Germinal center (tissue), 1 donor: ENCODE results near the gene CHSY3.

Experiments
- DNase-seq: peaks from one replicate; pipeline ENCODE4 v3.0.0; 2012; ENCODE audit warnings: mixed read lengths, low spot score

The CHSY3 gene

GRCh38 chr5:129945774-129946270 lies 41.6 kb downstream of the CHSY3 start:
- no peak for DNase-seq

GRCh38 chr5:129951039-129951438 lies 46.8 kb downstream of the CHSY3 start:
- no peak for DNase-seq

- no peak for DNase-seq
Observed at GRCh38 chr5:129958581-129958980, 54.3 kb downstream of the CHSY3 start.

GRCh38 chr5:129960831-129961230 lies 56.6 kb downstream of the CHSY3 start:
- no peak for DNase-seq

- DNase-seq, result no peak
Observed at GRCh38 chr5:129962506-129962905, 58.2 kb downstream of the CHSY3 start.

- DNase-seq, result no peak
Observed at GRCh38 chr5:129963359-129963758, 59.1 kb downstream of the CHSY3 start.

- no peak for DNase-seq
Observed at GRCh38 chr5:129966071-129966470, 61.8 kb downstream of the CHSY3 start.

GRCh38 chr5:129971714-129972113 lies 67.4 kb downstream of the CHSY3 start:
- DNase-seq, result no peak

- no peak for DNase-seq
Observed at GRCh38 chr5:129972465-129973141, 68.3 kb downstream of the CHSY3 start.

- no peak for DNase-seq
Observed at GRCh38 chr5:129973716-129974426, 69.6 kb downstream of the CHSY3 start.

- DNase-seq, result no peak
Observed at GRCh38 chr5:129977810-129978209, 73.5 kb downstream of the CHSY3 start.

- DNase-seq, result no peak
Observed at GRCh38 chr5:129978270-129978669, 74.0 kb downstream of the CHSY3 start.

GRCh38 chr5:129988453-129988852 lies 84.2 kb downstream of the CHSY3 start:
- DNase-seq, result no peak

- no peak for DNase-seq
Observed at GRCh38 chr5:129991780-129992179, 87.5 kb downstream of the CHSY3 start.

GRCh38 chr5:129996896-129997295 lies 92.6 kb downstream of the CHSY3 start:
- DNase-seq, result no peak

- no peak for DNase-seq
Observed at GRCh38 chr5:130000460-130000859, 96.2 kb downstream of the CHSY3 start.

GRCh38 chr5:130002183-130002582 lies 97.9 kb downstream of the CHSY3 start:
- DNase-seq, result no peak

GRCh38 chr5:130002876-130003275 lies 98.6 kb downstream of the CHSY3 start:
- DNase-seq, result no peak

GRCh38 chr5:130011986-130012385 lies 107.7 kb downstream of the CHSY3 start:
- no peak for DNase-seq

GRCh38 chr5:130017173-130017572 lies 112.9 kb downstream of the CHSY3 start:
- DNase-seq, result no peak

- no peak for DNase-seq
Observed at GRCh38 chr5:130018641-130019040, 114.4 kb downstream of the CHSY3 start.

GRCh38 chr5:130021000-130021399 lies 116.7 kb downstream of the CHSY3 start:
- no peak for DNase-seq

GRCh38 chr5:130021876-130022275 lies 117.6 kb downstream of the CHSY3 start:
- DNase-seq, result no peak

GRCh38 chr5:130023604-130024003 lies 119.3 kb downstream of the CHSY3 start:
- DNase-seq, result no peak
